Esophagus muscularis mucosa (tissue), 3 donors: ENCODE results near the gene TREM2.

Source experiments
- CTCF ChIP-seq, 3 experiments: fragments of 200-600 bp in 2 of 3; fragments of 450-650 bp in 1 of 3; sonication (generic) in 2 of 3; IDR thresholded peaks; one replicate each; pipeline ENCODE4 v1.5.1; 2017 to 2019; ENCODE audit warnings: antibody characterized with exemption in 3 of 3, mild to moderate bottlenecking in 2 of 3, moderate library complexity in 1 of 3
- POLR2A ChIP-seq: fragments of 450-650 bp; IDR thresholded peaks from one replicate; pipeline ENCODE4 v1.6.1; 2017; ENCODE audit warnings: antibody characterized with exemption, moderate library complexity, mild to moderate bottlenecking, low read depth

- TF ChIP-seq POLR2A (no peak), CTCF (IDR thresholded peaks at IDR 0.05) (no peak)
Measured at GRCh38 chr6:41200296-41200900, 37.5 kb upstream of the TREM2 start.
